WTC11 (cell line): Measurements from ENCODE around the gene LPCAT3.

Source experiments
- CTCF ChIP-seq: fragments of 200-600 bp; IDR thresholded peaks from 2 replicates; pipeline ENCODE4 v1.8.0; 2022; ENCODE audit warnings: antibody characterized with exemption
- E2F5 ChIP-seq: sonication (generic); formaldehyde crosslinking; IDR thresholded peaks from 2 replicates; pipeline ENCODE4 v1.8.1; 2022; ENCODE audit warnings: mild to moderate bottlenecking, moderate library complexity, missing genetic modification reagents
- JUN ChIP-seq: sonication (generic); formaldehyde crosslinking; IDR thresholded peaks from 2 replicates; pipeline ENCODE4 v1.8.0; 2023; ENCODE audit warnings: mild to moderate bottlenecking, missing genetic modification reagents
- USF1 ChIP-seq: sonication (generic); formaldehyde crosslinking; IDR thresholded peaks from 2 replicates; pipeline ENCODE4 v1.8.0; 2022; ENCODE audit warnings: mild to moderate bottlenecking, missing genetic modification reagents

DNA sequence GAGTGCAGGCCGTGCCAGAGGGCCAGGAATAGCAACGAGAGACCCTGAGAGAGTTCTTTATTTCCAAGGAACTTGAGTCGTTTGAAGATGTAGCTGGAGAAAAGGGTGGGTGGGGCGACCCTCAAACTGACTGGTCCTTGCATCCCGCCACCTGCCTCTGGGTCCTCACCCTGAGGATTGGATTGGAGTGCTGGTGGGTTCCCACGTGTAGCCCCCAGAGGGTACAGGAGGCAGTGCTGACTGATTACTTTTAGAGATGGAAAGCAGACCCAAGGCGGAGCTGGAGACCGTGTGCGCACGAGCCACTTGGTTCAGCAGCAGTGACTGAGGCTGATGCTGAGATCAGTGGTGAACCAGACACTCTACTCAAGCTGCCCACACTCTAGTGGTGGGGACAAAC is 40.6 kb downstream of the LPCAT3 start:
- no peak for TF ChIP-seq CTCF
- no peak for TF ChIP-seq JUN (CRISPR knock-in tag)
- TF ChIP-seq USF1 = no peak
- TF ChIP-seq E2F5 (CRISPR knock-in tag) = no peak
